NCI-H2171 treated with DMSO at 0.1 percent for 48 hours (cell line): ENCODE data around the gene VEZT.
A peak's percentile ranks its signal among the peaks of the same experiment; 100 is the strongest.
"Not testable (repeated sequence)": the region's sequence is repeated elsewhere in the genome, so short reads cannot be mapped to it uniquely, and the experiment has no call there.

Experiments
- DNase-seq: peaks from one replicate; lab custom pipeline; 2025; lab: John Stamatoyannopoulos, UW

VEZT gene

GRCh38 chr12:95217377-95218149 lies at the start of gene VEZT, which contains the start of gene FGD6:
VEZT (plus strand) TSS chr12:95217807; CDS start chr12:95217851, 44 bp downstream.
FGD6 (minus strand) TSS chr12:95217467; CDS start chr12:95217240, 227 bp downstream.
- peak; percentile 99 for DNase-seq

- no peak for DNase-seq
Observed at GRCh38 chr12:95168746-95169145, 48.9 kb upstream of the VEZT start.

- DNase-seq = no peak
Observed at GRCh38 chr12:95169368-95169767, 48.2 kb upstream of the VEZT start.

GRCh38 chr12:95173392-95174251 lies 44.0 kb upstream of the VEZT start:
- DNase-seq = peak; percentile 79

GRCh38 chr12:95177201-95177768 lies 40.3 kb upstream of the VEZT start:
- no peak for DNase-seq

- DNase-seq = no peak
Observed at GRCh38 chr12:95178136-95178535, 39.5 kb upstream of the VEZT start.

GRCh38 chr12:95179011-95179410 lies 38.6 kb upstream of the VEZT start:
- no peak for DNase-seq

- DNase-seq = no peak
Observed at GRCh38 chr12:95181103-95181502, 36.5 kb upstream of the VEZT start.

- DNase-seq = no peak
Observed at GRCh38 chr12:95182868-95183415, 34.7 kb upstream of the VEZT start.

GRCh38 chr12:95184121-95184520 lies 33.5 kb upstream of the VEZT start:
- no peak for DNase-seq

GRCh38 chr12:95185072-95185471 lies 32.5 kb upstream of the VEZT start:
- DNase-seq = no peak

- DNase-seq = no peak
Observed at GRCh38 chr12:95185854-95186253, 31.8 kb upstream of the VEZT start.

GRCh38 chr12:95187865-95188415 lies 29.7 kb upstream of the VEZT start:
- no peak for DNase-seq

- DNase-seq = no peak
Observed at GRCh38 chr12:95191060-95191696, 26.4 kb upstream of the VEZT start.

GRCh38 chr12:95192271-95192670 lies 25.3 kb upstream of the VEZT start:
- DNase-seq = no peak

GRCh38 chr12:95193139-95193538 lies 24.5 kb upstream of the VEZT start:
- no peak for DNase-seq

GRCh38 chr12:95195122-95195521 lies 22.5 kb upstream of the VEZT start:
- DNase-seq = no peak

GRCh38 chr12:95196875-95197569 lies 20.6 kb upstream of the VEZT start:
- not testable (repeated sequence) for DNase-seq

GRCh38 chr12:95197636-95198035 lies 20.0 kb upstream of the VEZT start:
- DNase-seq = peak; percentile 31

GRCh38 chr12:95198914-95199313 lies 18.7 kb upstream of the VEZT start:
- DNase-seq = no peak
